ENCODE results near the gene FAM131A. TPM values are rescaled to one million over a fixed set of nuclear protein-coding genes. Genes with fewer than 3 reads are reported as not detected.
A peak's percentile ranks its signal among the peaks of the same experiment; 100 is the strongest.
"Not testable (repeated sequence)": the region's sequence is repeated elsewhere in the genome, so short reads cannot be mapped to it uniquely, and the experiment has no call there.

FAM131A gene
- total and polyA plus RNA-seq, 9 of the 15 experiments (the other 6 are each of a cell fraction or from before 2014, with no cell fraction given), result 0.48 to 11.1 (median 4.3) TPM

- Histone ChIP-seq H3K9ac (ENCODE audit: insufficient read depth in 1 of 2, low read depth in 2 of 2, low read length in 2 of 2) (peak overlapping the region in 1 of 2 experiments; percentile 64; a peak in 2 of 4 replicates), H3K4me2 (ENCODE audit: insufficient read depth, low read length) (no peak overlapping the region), H4K20me1 (replicated peaks; ENCODE audit: control insufficient read depth, insufficient read depth, low read length) (peaks cover 14% of the 10 kb centered on the region), H3K4me1 (replicated peaks in 1 of 2; ENCODE audit: control insufficient read depth in 2 of 2, insufficient read depth in 2 of 2, low read length in 2 of 2) (peaks cover 28 to 52% of the 10 kb centered on the region in 2 experiments), H3K9me3 (replicated peaks; ENCODE audit: control insufficient read depth, insufficient read depth, low read depth, low read length) (no peaks in the 10 kb centered on the region), H2AFZ (ENCODE audit: low read depth, low read length) (no peak overlapping the region), H3K4me3 (no peak overlapping the region), H3K27ac (ENCODE audit: extremely low read depth, low read depth, low read length) (no peak overlapping the region), H3K36me3 (ENCODE audit: control insufficient read depth, insufficient read depth, low read length) (peaks cover 29% of the 10 kb centered on the region), H3K9me1 (ENCODE audit: control insufficient read depth, insufficient read depth, low read length) (peaks cover 8% of the 10 kb centered on the region), H3K79me2 (ENCODE audit: control insufficient read depth, insufficient read depth, low read length) (peaks cover 16% of the 10 kb centered on the region), H3K27me3 (ENCODE audit: control insufficient read depth in 2 of 2, insufficient read depth in 2 of 2, low read length in 2 of 2) (no peaks in the 10 kb centered on the region)
- WGBS (ENCODE audit: insufficient coverage, low coverage, missing lambda C conversion rate), result 88% methylated on average over 3 of the region's 8 CpGs
- no TSS peak for BruUV-seq (replicated peaks)
- in situ Hi-C loops (cut with MboI) (no loop called here), intact Hi-C loops (cut with micrococcal nuclease) (no loop called here)
- POLR2A ChIA-PET, result interaction anchor here (1.0 to 1.4 kb wide), 2 partner anchors 9 to 22 kb away, joined by 3 to 7 read pairs; no protein-coding TSS in a partner anchor
- FAIRE-seq (no peak), DNase-seq (ENCODE audit: extremely low read depth in 1 of 4, low spot score in 3 of 4) (no peak), ATAC-seq (no peak)
- CTCF ChIA-PET (ENCODE audit: low intra/inter-chr PET ratio), result no interaction called here
- no peak for TF ChIP-seq C11orf30 (IDR thresholded peaks at IDR 0.05; ENCODE audit: low read depth)
Measured at GRCh38 chr3:184339001-184339400, 1.6 kb downstream of the FAM131A start.

- FAIRE-seq; DNase-seq (ENCODE audit: extremely low read depth in 1 of 4, low spot score in 3 of 4); H3K4me2 ChIP-seq (ENCODE audit: insufficient read depth, low read length); BruUV-seq (replicated peaks); ATAC-seq; H3K27ac ChIP-seq (ENCODE audit: extremely low read depth, low read depth, low read length); intact Hi-C loops (cut with micrococcal nuclease); CTCF ChIA-PET (ENCODE audit: low intra/inter-chr PET ratio); in situ Hi-C loops (cut with MboI); H3K9ac ChIP-seq (ENCODE audit: insufficient read depth in 1 of 2, low read depth in 2 of 2, low read length in 2 of 2); H4K20me1 ChIP-seq (replicated peaks; ENCODE audit: control insufficient read depth, insufficient read depth, low read length); H3K27me3 ChIP-seq (ENCODE audit: control insufficient read depth in 2 of 2, insufficient read depth in 2 of 2, low read length in 2 of 2); H2AFZ ChIP-seq (ENCODE audit: low read depth, low read length); H3K4me3 ChIP-seq; H3K9me1 ChIP-seq (ENCODE audit: control insufficient read depth, insufficient read depth, low read length); H3K9me3 ChIP-seq (replicated peaks; ENCODE audit: control insufficient read depth, insufficient read depth, low read depth, low read length): not testable (repeated sequence)
- WGBS (ENCODE audit: insufficient coverage, low coverage, missing lambda C conversion rate), result 91% methylated on average over 16 of the region's 19 CpGs
- POLR2A ChIA-PET, result interaction anchor here (1.0 kb wide), 1 partner anchor 22 kb away, joined by 3 read pairs; no protein-coding TSS in a partner anchor
- H3K79me2 ChIP-seq (ENCODE audit: control insufficient read depth, insufficient read depth, low read length), result peaks cover 16% of the 10 kb centered on the region
- H3K4me1 ChIP-seq (replicated peaks in 1 of 2; ENCODE audit: control insufficient read depth in 2 of 2, insufficient read depth in 2 of 2, low read length in 2 of 2), result peaks cover 22 to 52% of the 10 kb centered on the region in 2 experiments
- H3K36me3 ChIP-seq (ENCODE audit: control insufficient read depth, insufficient read depth, low read length), result peaks cover 28% of the 10 kb centered on the region; the same call in 2 of the 3 replicates
Measured at GRCh38 chr3:184339451-184340135, 2.2 kb downstream of the FAM131A start.
